Right ventricle myocardium inferior (tissue), 1 donor: ENCODE data around the gene MFN2. TPM values are rescaled to one million over a fixed set of nuclear protein-coding genes. Genes with fewer than 3 reads are reported as not detected.

ENCODE experiments used
- ATAC-seq: fragments of 200-7000 bp; cut with Tn5 transposase; one replicate; pipeline ENCODE4 v1.9.1; 2020; ENCODE audit warnings: mild to moderate bottlenecking, moderate library complexity
- DNase-seq: peaks from one replicate; pipeline ENCODE4 v3.0.0; 2021; ENCODE audit errors: missing footprints
- intact Hi-C: fragments of 100-400 bp; cut with DNase I; formaldehyde crosslinking; loops from one replicate; pipeline ENCODE4 v1.11.0; 2022
- total RNA-seq: library from RNA; stranded (reverse); fragmentation: NEBNext Ultra II Directional; extraction: Animal tissue kit (Norgen Biotek cat#: 25700); gene quantifications from one replicate; pipeline ENCODE4 v1.2.1, GENCODE V29; 2021
- donor health status: DM: no; HTN: yes; CAD: no; lungs with severe emphysema.

The MFN2 gene
- total RNA-seq, 1 donor from 2014 or later = 697 TPM

- ATAC-seq (no peak), DNase-seq (peak; percentile 61)
- intact Hi-C loops = no loop called here
Measured at GRCh38 chr1:11955221-11955620, 25.0 kb upstream of the MFN2 start.

GRCh38 chr1:11957398-11957797 lies 22.8 kb upstream of the MFN2 start:
- DNase-seq = no peak
- no peak for ATAC-seq
- intact Hi-C loops = no loop called here

- ATAC-seq = no peak
- intact Hi-C loops = no loop called here
- no peak for DNase-seq
Measured at GRCh38 chr1:11957897-11958296, 22.3 kb upstream of the MFN2 start.

GRCh38 chr1:11960276-11960675 lies 20.0 kb upstream of the MFN2 start:
- ATAC-seq (no peak), DNase-seq (no peak)
- intact Hi-C loops = no loop called here

- intact Hi-C loops = no loop called here
- DNase-seq (peak; percentile 82), ATAC-seq (peak; percentile 33)
Measured at GRCh38 chr1:11960715-11961114, 19.5 kb upstream of the MFN2 start.

- DNase-seq (no peak), ATAC-seq (peak; percentile 6)
- intact Hi-C loops = no loop called here
Measured at GRCh38 chr1:11961230-11961629, 19.0 kb upstream of the MFN2 start.

GRCh38 chr1:11963622-11964021 lies 16.6 kb upstream of the MFN2 start:
- intact Hi-C loops = no loop called here
- ATAC-seq = no peak
- DNase-seq = no peak

- ATAC-seq (no peak), DNase-seq (no peak)
- intact Hi-C loops = no loop called here
Measured at GRCh38 chr1:11964656-11965055, 15.6 kb upstream of the MFN2 start.

GRCh38 chr1:11967028-11967547 lies 13.2 kb upstream of the MFN2 start:
- ATAC-seq = peak; percentile 24
- DNase-seq = no peak
- intact Hi-C loops = no loop called here

GRCh38 chr1:11970441-11971185 lies 9.6 kb upstream of the MFN2 start:
- intact Hi-C loops = loop anchor here (10.0 kb wide), 1 partner anchor 136 kb away; no protein-coding TSS in a partner anchor
- ATAC-seq (no peak), DNase-seq (no peak)

GRCh38 chr1:11977625-11978024 lies 2.6 kb upstream of the MFN2 start:
- DNase-seq = no peak
- intact Hi-C loops = loop anchor here (2.0 to 10.0 kb wide), 2 partner anchors 43 to 143 kb away; partner anchors contain the start of gene PLOD1
- ATAC-seq = no peak

- ATAC-seq = no peak
- intact Hi-C loops = loop anchor here (2.0 to 10.0 kb wide), 2 partner anchors 44 to 144 kb away; partner anchors contain the start of gene PLOD1
- no peak for DNase-seq
Measured at GRCh38 chr1:11978301-11978700, 1.9 kb upstream of the MFN2 start.

GRCh38 chr1:11979028-11979850 lies 1.0 kb upstream of the MFN2 start:
- DNase-seq (no peak), ATAC-seq (peak; percentile 32)
- intact Hi-C loops = loop anchor here (2.0 to 10.0 kb wide), 2 partner anchors 44 to 144 kb away; partner anchors contain the start of gene PLOD1

GRCh38 chr1:11980676-11980972 lies 380 bp downstream of the MFN2 start:
- ATAC-seq (no peak), DNase-seq (no peak)
- intact Hi-C loops = loop anchor here (5.0 kb wide), 2 partner anchors 37 to 73 kb away; partner anchors contain the start of gene MIIP

- intact Hi-C loops = loop anchor here (5.0 kb wide), 2 partner anchors 36 to 74 kb away; partner anchors contain the start of gene MIIP
- DNase-seq (no peak), ATAC-seq (no peak)
Measured at GRCh38 chr1:11981378-11982009, 1.2 kb downstream of the MFN2 start.

GRCh38 chr1:11982010-11982392 lies 1.8 kb downstream of the MFN2 start:
- intact Hi-C loops = loop anchor here (5.0 kb wide), 2 partner anchors 35 to 75 kb away; partner anchors contain the start of gene MIIP
- DNase-seq (no peak), ATAC-seq (no peak)

- intact Hi-C loops = loop anchor here (5.0 kb wide), 2 partner anchors 33 to 77 kb away; partner anchors contain the start of gene MIIP
- no peak for DNase-seq
Measured at GRCh38 chr1:11984121-11984520, 3.9 kb downstream of the MFN2 start.

GRCh38 chr1:11984576-11984975 lies 4.3 kb downstream of the MFN2 start:
- intact Hi-C loops = loop anchor here (5.0 kb wide), 2 partner anchors 33 to 77 kb away; partner anchors contain the start of gene MIIP
- no peak for DNase-seq
- no peak for ATAC-seq

More at GRCh38 chr1:11984121-11984520, 3.9 kb downstream of the MFN2 start:
- no peak for ATAC-seq

GRCh38 chr1:11985171-11985570 lies 4.9 kb downstream of the MFN2 start:
- DNase-seq = no peak
- ATAC-seq = no peak
- intact Hi-C loops = no loop called here
